GM19324 (cell line): ENCODE measurements around the gene PPP2R2D.
"Not testable (repeated sequence)": the region's sequence is repeated elsewhere in the genome, so short reads cannot be mapped to it uniquely, and the experiment has no call there.

Source experiments
- ATAC-seq: cut with Tn5 transposase; IDR thresholded peaks from one replicate; pipeline ENCODE4 v1.9.1; 2021; ENCODE audit warnings: mild to moderate bottlenecking, moderate library complexity; ENCODE audit not compliant: unreplicated experiment, low FRiP score

PPP2R2D gene

GRCh38 chr10:131866673-131867072 is 34.1 kb upstream of the PPP2R2D start:
- ATAC-seq = no peak

- no peak for ATAC-seq
Observed at GRCh38 chr10:131868436-131868835, 32.4 kb upstream of the PPP2R2D start.

DNA sequence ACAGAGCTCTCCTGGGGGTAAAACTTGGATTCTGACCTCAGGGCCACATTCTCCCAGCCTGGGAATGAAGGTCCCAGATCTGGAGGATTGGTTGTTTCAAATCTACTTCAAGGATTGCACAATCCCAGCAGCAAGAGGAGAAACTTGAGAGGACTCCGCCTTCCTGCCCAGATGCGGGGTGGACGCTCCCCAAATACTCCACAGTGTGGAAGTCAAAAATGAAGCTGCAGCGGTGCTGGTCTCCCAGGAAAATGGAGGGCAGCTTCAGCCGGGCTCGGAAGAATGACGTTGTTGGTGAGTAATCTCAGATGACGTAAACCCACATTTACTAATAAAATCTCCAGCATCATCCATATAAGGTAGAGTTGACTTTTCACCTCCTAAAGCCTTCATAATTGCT is 31.5 kb upstream of the PPP2R2D start:
- no peak for ATAC-seq

DNA sequence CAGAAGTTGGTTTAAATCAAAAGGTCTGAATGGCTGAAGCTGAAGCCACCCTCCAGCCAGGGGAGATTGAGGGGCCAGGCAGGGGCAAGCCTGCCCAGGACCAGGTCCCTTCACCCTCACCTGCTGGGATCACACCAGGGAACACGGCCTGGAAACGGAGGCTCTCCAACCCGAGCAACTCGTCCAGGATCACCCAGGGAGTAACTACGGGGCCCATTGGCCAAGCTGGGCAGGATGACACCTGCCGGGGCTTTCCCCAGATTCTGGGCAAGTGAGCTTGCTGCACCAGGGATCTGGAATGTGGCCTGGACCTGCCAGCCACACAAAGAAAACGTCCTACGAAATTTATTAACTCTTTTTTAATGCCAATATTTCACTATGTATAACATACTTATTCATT is 30.4 kb upstream of the PPP2R2D start:
- ATAC-seq = no peak

DNA sequence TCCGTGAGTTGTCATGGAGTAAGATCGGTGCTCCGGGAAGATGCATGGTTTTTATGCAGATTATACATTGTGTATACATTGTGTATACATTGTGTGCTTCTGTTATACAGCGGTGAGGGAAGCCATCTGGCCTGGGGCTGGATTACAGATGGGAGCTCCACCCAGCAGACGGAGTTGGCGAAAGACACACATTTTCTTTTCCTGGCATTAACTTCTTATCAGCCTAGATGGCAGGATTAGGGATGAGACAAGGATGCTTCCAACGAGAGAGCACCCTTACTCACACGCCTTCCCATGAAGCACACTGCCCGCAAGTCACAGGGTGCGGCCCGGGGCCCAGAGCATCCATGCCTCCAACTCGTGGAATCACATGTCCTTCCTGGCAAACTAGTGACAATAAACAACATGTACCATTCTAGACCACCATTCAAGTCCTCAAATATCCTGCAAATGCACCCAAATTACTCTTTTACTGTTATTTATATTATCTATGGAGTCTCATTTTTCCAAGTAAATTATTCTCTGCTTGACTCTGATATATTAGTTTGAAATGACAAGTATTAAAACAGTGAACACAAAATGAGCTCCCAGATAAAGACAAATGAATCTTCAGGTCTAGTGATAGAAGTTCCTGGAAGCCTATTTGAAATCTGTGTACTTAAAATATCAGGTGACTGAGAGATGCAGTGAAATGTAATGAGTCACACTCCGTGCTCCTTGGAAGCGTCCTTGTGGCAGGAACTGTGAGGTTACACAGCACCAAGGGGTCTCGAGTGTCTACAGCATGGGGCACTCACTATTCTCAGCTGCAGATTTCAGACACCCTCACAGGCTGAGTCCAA is 29.8 kb upstream of the PPP2R2D start:
- no peak for ATAC-seq

GRCh38 chr10:131871673-131872005 is 29.2 kb upstream of the PPP2R2D start:
- no peak for ATAC-seq

DNA sequence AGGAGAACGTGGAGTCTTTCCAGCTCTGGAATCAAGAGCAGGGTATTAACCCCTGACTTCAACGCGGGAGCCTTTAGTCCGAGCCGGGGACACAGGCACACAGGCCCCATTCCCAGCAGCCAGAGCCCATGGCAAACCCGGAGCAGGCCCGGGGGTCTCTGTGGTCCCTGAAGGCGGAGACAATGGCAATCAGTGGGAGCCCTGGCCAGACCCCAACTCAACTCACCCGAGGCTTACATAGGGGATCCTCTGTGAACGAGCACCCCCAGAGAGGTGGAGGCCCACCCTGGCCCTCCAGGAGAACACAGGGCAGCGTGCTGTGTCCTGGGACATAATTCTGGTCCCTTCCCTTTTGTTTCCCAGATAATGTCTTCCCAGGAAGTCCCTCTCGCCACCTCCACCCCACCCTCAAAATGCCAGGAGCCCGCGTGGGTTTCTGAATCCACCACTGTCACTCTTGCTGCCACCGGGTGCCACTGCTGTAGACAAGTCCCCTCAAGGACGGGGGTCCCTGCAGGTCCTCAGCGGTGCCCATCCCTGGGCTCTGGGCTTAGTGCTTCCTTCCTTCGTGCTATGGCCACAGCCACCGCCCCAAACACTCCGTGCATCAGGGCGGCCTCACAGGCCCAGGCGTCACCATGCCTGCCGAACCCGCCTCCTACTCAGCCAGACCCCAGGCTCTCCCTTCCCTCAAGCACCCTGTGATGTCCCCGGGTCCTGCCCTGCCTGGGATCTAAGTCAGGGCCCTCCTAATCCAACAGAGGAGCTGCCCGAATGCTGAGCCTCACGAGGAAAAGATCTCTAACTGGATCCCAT is 28.6 kb upstream of the PPP2R2D start:
- ATAC-seq = no peak

DNA sequence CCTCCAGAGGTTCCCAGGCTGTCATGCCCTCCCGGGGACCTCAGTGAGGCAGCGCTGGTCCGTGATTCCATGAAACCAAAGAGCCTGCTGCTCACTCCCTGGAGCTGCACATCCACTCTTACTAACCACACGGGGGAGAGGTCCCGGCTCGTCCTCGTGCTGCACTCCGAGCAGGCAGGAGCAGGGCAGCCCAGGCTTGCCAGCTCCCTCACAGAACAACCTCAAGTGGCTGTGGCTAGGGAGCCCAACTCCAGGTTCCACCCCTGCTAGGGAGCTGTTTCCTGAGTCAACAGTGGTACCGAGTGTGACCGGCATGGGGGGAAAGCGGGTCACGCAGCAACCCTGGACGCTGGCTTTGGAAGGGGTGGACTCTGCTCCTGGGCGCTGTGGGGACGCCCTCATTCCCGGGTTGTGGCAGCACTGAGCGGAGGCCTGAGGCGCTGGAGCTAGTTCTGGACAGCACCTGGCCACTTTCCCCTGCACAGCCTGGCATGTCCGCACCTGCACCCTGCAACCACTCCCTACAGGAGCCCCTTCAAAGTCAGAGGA is 27.9 kb upstream of the PPP2R2D start:
- ATAC-seq = no peak

GRCh38 chr10:131874991-131875451 is 25.8 kb upstream of the PPP2R2D start:
- no peak for ATAC-seq

- ATAC-seq = no peak
Observed at GRCh38 chr10:131875501-131875900, 25.3 kb upstream of the PPP2R2D start.

DNA sequence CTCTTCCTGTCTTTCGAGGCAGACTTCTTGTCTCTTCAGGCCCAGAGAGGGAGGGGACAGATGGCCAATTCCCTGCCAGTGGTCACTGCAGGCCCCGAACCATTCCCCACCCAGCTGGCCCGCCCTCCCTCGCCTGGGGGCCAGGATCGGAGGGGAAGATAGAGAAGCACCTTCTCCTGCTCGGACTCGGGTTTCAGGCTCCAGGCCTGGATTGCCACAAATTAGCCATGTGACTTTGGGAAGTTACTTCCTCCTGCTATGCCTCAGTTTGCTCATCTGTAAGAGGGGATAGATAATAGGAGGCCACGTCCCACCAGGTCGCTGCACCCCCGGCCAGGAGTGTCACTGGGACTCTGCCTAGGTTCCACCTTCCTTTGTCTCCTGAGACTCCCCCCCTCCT is 24.8 kb upstream of the PPP2R2D start:
- no peak for ATAC-seq

GRCh38 chr10:131876508-131876907 is 24.3 kb upstream of the PPP2R2D start:
- no peak for ATAC-seq

DNA sequence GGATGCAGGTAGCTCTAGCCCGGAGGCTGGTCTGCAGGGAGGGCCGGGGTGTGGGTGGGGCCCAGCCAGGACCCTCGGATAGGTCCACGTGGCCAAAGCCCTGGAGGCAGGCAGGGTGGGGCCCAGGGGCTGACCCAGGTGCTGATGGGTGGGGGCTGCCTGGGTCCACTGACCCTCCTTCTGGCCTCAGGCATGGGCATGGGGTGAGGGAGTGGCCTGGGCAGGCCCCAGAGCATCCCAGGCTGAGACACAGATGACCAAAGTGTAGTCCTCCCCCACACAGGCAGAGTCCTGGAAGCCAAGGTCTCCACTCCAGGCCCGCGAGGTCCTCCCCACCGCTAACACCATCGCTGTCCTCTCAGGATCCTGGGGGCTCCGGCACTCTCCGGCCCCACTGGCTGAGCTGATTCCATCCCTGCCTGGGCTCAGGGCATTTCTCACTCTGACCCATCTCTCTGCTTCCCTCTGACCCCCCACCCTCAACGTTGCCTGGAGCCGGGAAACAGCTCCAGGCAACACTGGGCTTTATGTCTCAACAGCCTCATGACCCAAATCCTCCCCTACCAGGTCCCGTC is 20.7 kb upstream of the PPP2R2D start:
- ATAC-seq = no peak

- no peak for ATAC-seq
Observed at GRCh38 chr10:131881104-131881880, 19.5 kb upstream of the PPP2R2D start.

GRCh38 chr10:131882151-131882550 is 18.7 kb upstream of the PPP2R2D start:
- ATAC-seq = no peak

DNA sequence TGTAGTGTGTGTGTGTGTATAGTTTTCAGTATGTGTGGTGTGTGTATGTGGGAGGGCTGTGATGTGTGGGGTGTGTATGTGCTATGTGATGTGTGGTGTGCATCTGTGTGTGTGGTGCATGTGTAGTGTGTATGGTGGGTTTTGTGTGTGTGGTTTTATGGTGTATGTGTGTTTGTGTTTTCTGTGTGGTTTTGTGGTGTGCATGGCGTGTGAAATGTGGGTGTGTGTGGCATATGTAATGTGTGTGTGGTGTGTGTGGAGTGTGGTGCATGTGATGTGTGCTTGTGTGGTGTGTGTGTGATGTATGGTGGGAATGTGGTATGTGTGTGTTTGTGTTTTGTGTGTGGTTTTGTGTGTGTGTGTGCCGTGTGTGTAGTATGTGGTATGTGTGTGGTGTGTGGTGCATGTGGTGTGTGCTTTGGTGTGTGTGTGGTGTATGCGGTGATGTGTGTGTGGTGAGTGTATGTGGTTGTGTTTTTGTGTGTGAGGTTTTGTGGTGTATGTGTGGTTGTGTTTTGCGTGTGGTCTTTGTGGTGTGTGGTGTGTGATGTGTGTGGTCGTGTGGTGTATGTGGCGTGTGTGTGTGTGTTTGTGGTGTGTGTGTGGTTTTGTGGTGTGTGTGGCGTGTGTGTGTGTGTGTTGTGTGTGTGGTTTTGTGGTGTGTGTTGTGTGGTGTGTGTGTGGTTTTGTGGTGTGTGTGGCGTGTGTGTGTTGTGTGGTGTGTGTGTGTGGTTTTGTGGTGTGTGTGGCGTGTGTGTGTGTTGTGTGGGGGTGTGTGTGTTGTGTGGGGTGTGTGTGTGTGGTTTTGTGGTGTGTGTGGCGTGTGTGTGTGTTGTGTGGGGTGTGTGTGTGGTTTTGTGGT is 18.0 kb upstream of the PPP2R2D start:
- no peak for ATAC-seq

- ATAC-seq = not testable (repeated sequence)
Observed at GRCh38 chr10:131883621-131884393, 17.0 kb upstream of the PPP2R2D start.

GRCh38 chr10:131885391-131886165 is 15.2 kb upstream of the PPP2R2D start:
- ATAC-seq = no peak
